Right lobe of liver (tissue), 4 donors: ENCODE measurements around the gene FYCO1.

Source experiments
- CTCF ChIP-seq, 4 donors: fragments of 200-600 bp in 3 of 4; fragments of 450-650 bp in 1 of 4; IDR thresholded peaks; one replicate each; pipeline versions ENCODE4 v1.5.1 to v1.8.0; 2016 to 2022; ENCODE audit warnings: antibody characterized with exemption in 4 of 4, mild to moderate bottlenecking in 2 of 4
- POLR2A ChIP-seq: fragments of 450-650 bp; IDR thresholded peaks from one replicate; pipeline ENCODE4 v1.6.1; 2017; ENCODE audit warnings: antibody characterized with exemption, mild to moderate bottlenecking
- donor health status: DM: no; HTN: no; CAD: no.
- donor health status: DM: no; HTN: no; CAD: no.
- donor health status: DM: no; HTN: yes; CAD: no.

- TF ChIP-seq CTCF (IDR thresholded peaks at IDR 0.05): no peak
- no peak for TF ChIP-seq POLR2A
Measured at GRCh38 chr3:45933591-45933990, 62.0 kb downstream of the FYCO1 start.
